T-cell (primary cell): ENCODE data around the gene LST1. TPM values are rescaled to one million over a fixed set of nuclear protein-coding genes. Genes with fewer than 3 reads are reported as not detected.

Source experiments
- ATAC-seq, 4 experiments: fragments of 200-7000 bp in 3 of 4; fragments of 150-1000 bp in 1 of 4; cut with Tn5 transposase; replicated peaks in 1 of 4; 1 replicate in 3 of 4; 2 replicates in 1 of 4; pipeline ENCODE4 v1.10.0; 2021; ENCODE audit warnings: moderate library complexity in 3 of 4, mild to moderate bottlenecking in 2 of 4, moderate number of reproducible peaks in 1 of 4
- CTCF ChIA-PET, 2 donors: fragments of 300-600 bp; sonication (Branson Sonifier 250); formaldehyde crosslinking; loops; one replicate each; lab custom pipeline; 2022; ENCODE audit warnings: antibody characterized with exemption in 2 of 2; lab: Charles Lee
- POLR2A ChIA-PET, 2 donors: fragments of 300-600 bp; sonication (Branson Sonifier 250); formaldehyde crosslinking; loops; one replicate each; lab custom pipeline; 2022; ENCODE audit warnings: antibody characterized with exemption in 2 of 2; lab: Charles Lee
- DNase-seq, 35 experiments: peaks; one replicate each; pipeline versions ENCODE4 v3.0.0 to v3.0.0-alpha.2; 2013 to 2023
- H3K27ac ChIP-seq: one replicate; pipeline ENCODE4 v1.5.1; 2013; ENCODE audit warnings: low read length
- H3K27me3 ChIP-seq, 2 experiments: replicated peaks in 1 of 2; 1 replicate in 1 of 2; 2 replicates in 1 of 2; pipeline versions ENCODE4 v1.6.1 to v1.7.0; 2013; ENCODE audit warnings: low read length in 1 of 2, mixed read lengths in 1 of 2; ENCODE audit not compliant: control insufficient read depth in 2 of 2, insufficient read depth in 2 of 2; ENCODE audit errors: extremely low read depth in 1 of 2
- H3K36me3 ChIP-seq, 2 donors: 1 replicate in 1 of 2; 2 replicates in 1 of 2; pipeline versions ENCODE4 v1.6.1 to v1.7.0; 2013; ENCODE audit warnings: low read length in 1 of 2; ENCODE audit not compliant: control insufficient read depth in 2 of 2, insufficient read depth in 1 of 2; ENCODE audit errors: extremely low read depth in 1 of 2
- H3K4me1 ChIP-seq, 2 experiments: 1 replicate in 1 of 2; 2 replicates in 1 of 2; pipeline versions ENCODE4 v1.6.1 to v1.7.0; 2013; ENCODE audit warnings: low read length in 2 of 2, mixed read lengths in 1 of 2; ENCODE audit not compliant: insufficient read depth in 2 of 2, control insufficient read depth in 1 of 2; ENCODE audit errors: extremely low read depth in 1 of 2
- H3K4me3 ChIP-seq, 2 donors: 1 replicate in 1 of 2; 2 replicates in 1 of 2; pipeline versions ENCODE4 v1.5.1 to v1.7.0; 2013; ENCODE audit warnings: mild to moderate bottlenecking in 2 of 2, low read length in 1 of 2, moderate library complexity in 1 of 2; ENCODE audit not compliant: control insufficient read depth in 1 of 2; ENCODE audit errors: extremely low read depth in 1 of 2
- H3K9me3 ChIP-seq: 2 replicates; pipeline ENCODE4 v1.7.0; 2013
- H3K27ac Mint-ChIP-seq, 2 donors: one replicate each; pipeline ENCODE4 v1.8.0; 2020 to 2021; ENCODE audit warnings: mild to moderate bottlenecking in 2 of 2, mixed read lengths in 2 of 2
- H3K27me3 Mint-ChIP-seq, 2 donors: one replicate each; pipeline ENCODE4 v1.8.0; 2021 to 2022; ENCODE audit warnings: mixed read lengths in 2 of 2
- H3K36me3 Mint-ChIP-seq: one replicate; pipeline ENCODE4 v1.8.0; 2021; ENCODE audit warnings: mixed read lengths
- H3K4me1 Mint-ChIP-seq, 3 donors: one replicate each; pipeline ENCODE4 v1.8.0; 2020 to 2022; ENCODE audit warnings: mixed read lengths in 3 of 3, mild to moderate bottlenecking in 1 of 3
- H3K4me3 Mint-ChIP-seq, 3 donors: one replicate each; pipeline ENCODE4 v1.8.0; 2020 to 2022; ENCODE audit warnings: mild to moderate bottlenecking in 3 of 3, mixed read lengths in 3 of 3, moderate library complexity in 3 of 3
- H3K9me3 Mint-ChIP-seq, 3 donors: one replicate each; pipeline ENCODE4 v1.8.0; 2020 to 2022; ENCODE audit warnings: mixed read lengths in 3 of 3
- WGBS: methylation state at CpG from one replicate; pipeline ENCODE4 v1.1.5; 2013; ENCODE audit warnings: missing lambda C conversion rate; ENCODE audit not compliant: insufficient coverage; 5-methylcytosine and 5-hydroxymethylcytosine counted together
- total RNA-seq, 35 experiments: library from RNA in 6 of 35; stranded (reverse) in 6 of 35; fragments of 120-200 nt in 1 of 35; gene quantifications; one replicate each; pipeline versions ENCODE4 v1.2.1 to v1.2.4 and lab custom pipeline; 2013 to 2026

LST1 gene
- total RNA-seq, 5 donors from 2014 or later (not counting 1 experiment from before 2014, with no cell fraction given) = 13.4 to 28.0 (median 20.4) TPM

GRCh38 chr6:31567531-31568370, 18.3 kb upstream of the LST1 start:
- ATAC-seq = no peak
- Histone ChIP-seq H3K27me3 (no peaks in the 10 kb centered on the region), H3K27ac (peak overlapping the region; percentile 94), H3K36me3 (peaks cover 0 to 8% of the 10 kb centered on the region in 2 donors), H3K9me3 (no peaks in the 10 kb centered on the region), H3K4me1 (peaks cover 38 to 68% of the 10 kb centered on the region in 2 experiments), H3K4me3 (no peak overlapping the region)
- Mint-ChIP-seq H3K4me3 (peak overlapping the region in 2 of 3 donors; percentile 19 to 69), H3K9me3 (no peaks in the 10 kb centered on the region), H3K27me3 (no peaks in the 10 kb centered on the region), H3K27ac (peak overlapping the region; percentile 90 to 91), H3K36me3 (peaks cover 18% of the 10 kb centered on the region), H3K4me1 (peaks cover 71 to 86% (median 83%) of the 10 kb centered on the region in 3 donors)
- ChIA-PET POLR2A (interaction anchor here (0.6 to 1.4 kb wide), 5 partner anchors 12 to 284 kb away, joined by 3 read pairs; partner anchors contain the start of gene DDX39B (in 1 of the 2)), CTCF (interaction anchor here (1.0 to 2.4 kb wide), 7 partner anchors 10 to 31 kb away, joined by 3 to 10 read pairs (median 6); partner anchors contain the start of gene DDX39B (in 1 of the 2))
- peak in 3 of 35 experiments; percentile 32 to 52 (median 32) for DNase-seq
- 41% methylated on average over 4 of the region's 9 CpGs for WGBS

- Mint-ChIP-seq H3K4me3 (peak overlapping the region in 2 of 3 donors; percentile 19 to 69), H3K27ac (peak overlapping the region; percentile 90 to 91), H3K4me1 (peaks cover 74 to 88% (median 85%) of the 10 kb centered on the region in 3 donors), H3K36me3 (peaks cover 12% of the 10 kb centered on the region), H3K9me3 (no peaks in the 10 kb centered on the region), H3K27me3 (no peaks in the 10 kb centered on the region)
- POLR2A ChIA-PET = interaction anchor here (0.7 to 1.4 kb wide), 3 partner anchors 12 to 27 kb away, joined by 3 read pairs; partner anchors contain the start of gene DDX39B (in 1 of the 2)
- ATAC-seq (peak; percentile 54 to 71 (median 56)), DNase-seq (peak in 34 of 35 experiments; percentile 30 to 94 (median 66))
- no peaks in the 10 kb centered on the region for H3K9me3 ChIP-seq
- peak overlapping the region; percentile 94 for H3K27ac ChIP-seq
- CTCF ChIA-PET = interaction anchor here (1.0 to 2.9 kb wide), 8 partner anchors 9 to 30 kb away, joined by 3 to 10 read pairs (median 6); partner anchors contain the start of genes DDX39B (in 1 of the 2) and LTB (in 1 of the 2)
- H3K27me3 ChIP-seq = no peaks in the 10 kb centered on the region
- no peak overlapping the region for H3K4me3 ChIP-seq
- WGBS = 0% methylated on average over 3 of the region's 3 CpGs
- peaks cover 0 to 8% of the 10 kb centered on the region in 2 donors for H3K36me3 ChIP-seq
- peaks cover 46 to 76% of the 10 kb centered on the region in 2 experiments for H3K4me1 ChIP-seq
These were observed 17.5 kb upstream of the LST1 start for GRCh38 chr6:31568537-31568961.

GRCh38 chr6:31569861-31570536, 16.1 kb upstream of the LST1 start:
- peaks cover 0 to 4% of the 10 kb centered on the region in 2 donors for H3K36me3 ChIP-seq
- ChIA-PET CTCF (interaction anchor here (0.8 to 2.9 kb wide), 6 partner anchors 10 to 29 kb away, joined by 3 to 10 read pairs (median 6); partner anchors contain the start of gene LTB (in 1 of the 2)), POLR2A (interaction anchor here (0.7 kb wide), 2 partner anchors 9 to 83 kb away, joined by 4 to 5 read pairs; no protein-coding TSS in a partner anchor)
- H3K9me3 ChIP-seq = no peaks in the 10 kb centered on the region
- no peak overlapping the region for H3K4me3 ChIP-seq
- H3K4me1 ChIP-seq = peaks cover 51 to 90% of the 10 kb centered on the region in 2 experiments
- Mint-ChIP-seq H3K27me3 (no peaks in the 10 kb centered on the region), H3K36me3 (peaks cover 4% of the 10 kb centered on the region), H3K27ac (peak overlapping the region; percentile 90 to 91), H3K4me1 (peaks cover 80 to 92% (median 91%) of the 10 kb centered on the region in 3 donors), H3K9me3 (no peaks in the 10 kb centered on the region), H3K4me3 (no peak overlapping the region)
- DNase-seq = no peak
- no CpG with 5 or more reads among the region's 1 CpG for WGBS
- no peaks in the 10 kb centered on the region for H3K27me3 ChIP-seq
- H3K27ac ChIP-seq = peak overlapping the region; percentile 94
- no peak for ATAC-seq

- Mint-ChIP-seq H3K36me3 (peaks cover 7% of the 10 kb centered on the region), H3K4me1 (peaks cover 96 to 99% (median 97%) of the 10 kb centered on the region in 3 donors), H3K27ac (peak within 1 kb of the TSS; percentile 98 to 100), H3K27me3 (no peaks in the 10 kb centered on the region), H3K4me3 (peak within 1 kb of the TSS; percentile 91 to 99 (median 96)), H3K9me3 (no peaks in the 10 kb centered on the region)
- Histone ChIP-seq H3K9me3 (no peaks in the 10 kb centered on the region), H3K36me3 (peaks cover 0 to 2% of the 10 kb centered on the region in 2 donors), H3K4me3 (peak within 1 kb of the TSS; percentile 51 to 65), H3K27me3 (no peaks in the 10 kb centered on the region), H3K4me1 (peaks cover 62 to 93% of the 10 kb centered on the region in 2 experiments), H3K27ac (peak within 1 kb of the TSS; percentile 92)
- POLR2A ChIA-PET = no interaction called here
- 0% methylated on average over 18 of the region's 27 CpGs for WGBS
- CTCF ChIA-PET = interaction anchor here in 1 of 2 donors (1.0 to 1.4 kb wide), 2 partner anchors 26 to 31 kb away, joined by 3 read pairs; partner anchors contain the start of gene DDX39B
- DNase-seq (peak in 34 of 35 experiments; percentile 58 to 86 (median 78)), ATAC-seq (peak; percentile 71 to 75 (median 72))
These were observed 13.8 kb upstream of the LST1 start, which contains the start of gene LTA for GRCh38 chr6:31572041-31572911. Gene LTA (plus strand): TSS chr6:31572289. CDS start chr6:31572743, 454 bp downstream.

- ChIA-PET CTCF (interaction anchor here (0.5 to 1.4 kb wide), 7 partner anchors 10 to 164 kb away, joined by 3 to 8 read pairs (median 3); no protein-coding TSS in a partner anchor), POLR2A (interaction anchor here (0.6 to 1.5 kb wide), 2 partner anchors 18 to 19 kb away, joined by 5 to 6 read pairs; partner anchors contain the start of gene NCR3 (in 1 of the 2))
- Histone ChIP-seq H3K36me3 (peaks cover 0 to 13% of the 10 kb centered on the region in 2 donors), H3K9me3 (no peaks in the 10 kb centered on the region), H3K27ac (peak overlapping the region; percentile 92), H3K27me3 (no peaks in the 10 kb centered on the region), H3K4me3 (no peak overlapping the region), H3K4me1 (peaks cover 53 to 93% of the 10 kb centered on the region in 2 experiments)
- Mint-ChIP-seq H3K27ac (peak overlapping the region; percentile 98 to 100), H3K4me1 (peaks cover 94 to 95% (median 94%) of the 10 kb centered on the region in 3 donors), H3K4me3 (peak overlapping the region; percentile 91 to 99 (median 96)), H3K36me3 (peaks cover 10% of the 10 kb centered on the region), H3K27me3 (no peaks in the 10 kb centered on the region), H3K9me3 (no peaks in the 10 kb centered on the region)
- 88% methylated on average over 9 of the region's 9 CpGs for WGBS
- DNase-seq (no peak), ATAC-seq (no peak)
These were observed 12.6 kb upstream of the LST1 start for GRCh38 chr6:31573239-31574105.
